Stimulated activated CD8-positive, alpha-beta memory T cell treated with anti-CD3 and anti-CD28 coated beads, Interleukin-15, amount 100 ng/mL, for 48 hours (primary cell): ENCODE measurements around the gene ARL8A.
"Not testable (repeated sequence)": the region's sequence is repeated elsewhere in the genome, so short reads cannot be mapped to it uniquely, and the experiment has no call there.

Source experiments
- DNase-seq, 2 donors: peaks; one replicate each; pipeline ENCODE4 v3.0.0-alpha.2; 2020; ENCODE audit warnings: low read depth in 2 of 2

The ARL8A gene

DNA sequence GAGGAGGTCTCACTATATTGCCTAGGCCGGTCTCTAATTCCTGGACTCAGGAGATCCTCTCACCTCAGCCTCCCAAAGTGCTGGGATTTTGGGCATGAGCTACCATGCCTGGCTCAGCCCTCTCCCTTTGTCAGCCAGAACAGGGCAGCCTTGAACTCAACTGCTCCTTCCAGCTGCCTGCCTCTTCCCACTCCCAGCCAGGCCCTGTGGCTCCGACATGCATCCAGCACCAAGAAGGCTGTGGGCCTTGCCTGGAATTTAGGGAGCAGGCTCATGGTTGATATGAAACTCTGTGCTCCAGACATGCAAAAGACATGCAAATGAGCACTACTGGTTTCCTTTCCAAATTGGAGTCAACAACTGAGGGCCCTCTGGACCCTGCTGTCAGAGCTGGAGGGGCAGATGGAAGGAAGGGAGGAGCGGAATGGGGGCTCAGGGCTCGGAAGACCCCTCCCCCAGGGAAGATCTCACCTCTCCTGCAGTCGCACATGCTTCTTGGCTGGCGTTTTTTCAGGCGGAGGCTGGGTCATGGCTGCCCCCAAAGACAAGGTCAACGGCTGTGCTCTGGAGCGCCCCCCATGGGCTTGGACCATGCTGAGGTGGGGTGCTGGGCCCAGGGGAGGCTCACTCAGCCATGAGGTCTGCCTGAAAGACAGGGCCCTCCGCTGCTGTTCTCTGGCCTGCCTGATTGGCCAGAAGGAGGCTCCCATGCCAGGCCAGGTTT, 14.4 kb upstream of the ARL8A start:
- DNase-seq = no peak

DNA sequence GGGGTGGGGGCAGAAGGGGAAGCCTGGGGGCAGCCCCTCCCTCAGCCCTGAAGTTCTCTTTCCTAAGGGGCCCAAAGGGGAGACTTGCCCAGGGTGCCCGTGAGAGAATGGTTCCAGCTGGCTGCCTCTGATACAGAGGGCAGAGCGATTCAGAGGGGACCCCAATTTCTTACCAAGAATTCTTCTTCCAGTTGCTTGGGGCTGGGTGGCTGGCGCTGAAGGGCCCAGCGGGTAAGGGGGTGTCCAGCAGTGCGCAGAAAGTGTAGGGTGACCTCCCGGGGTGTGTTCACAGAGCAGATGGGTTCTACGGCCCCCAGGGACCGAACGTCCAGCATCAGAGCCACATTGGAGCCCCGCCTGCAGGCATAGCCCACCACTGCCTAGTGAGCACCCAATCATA, 13.4 kb upstream of the ARL8A start:
- DNase-seq = no peak

DNA sequence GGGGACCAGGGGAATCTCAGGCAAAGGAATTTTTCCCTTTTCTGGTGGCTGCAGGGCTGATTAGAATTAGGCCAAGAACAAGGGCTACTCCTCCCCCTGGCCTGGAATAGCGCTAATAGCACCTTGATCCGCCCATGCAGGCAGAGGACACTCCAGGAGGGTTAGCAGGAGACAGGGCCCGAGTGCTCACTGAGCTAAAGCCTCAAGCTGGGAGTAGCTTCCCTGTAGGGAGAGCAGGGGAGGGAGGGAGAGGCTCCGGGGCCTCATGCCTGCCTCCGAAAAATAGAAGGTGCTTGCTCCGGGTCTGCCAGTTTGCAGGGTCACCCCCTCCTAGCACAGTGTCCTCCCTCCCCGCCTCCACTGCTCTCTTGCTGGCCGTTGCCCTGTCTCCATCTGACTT, 12.1 kb upstream of the ARL8A start:
- no peak for DNase-seq

DNA sequence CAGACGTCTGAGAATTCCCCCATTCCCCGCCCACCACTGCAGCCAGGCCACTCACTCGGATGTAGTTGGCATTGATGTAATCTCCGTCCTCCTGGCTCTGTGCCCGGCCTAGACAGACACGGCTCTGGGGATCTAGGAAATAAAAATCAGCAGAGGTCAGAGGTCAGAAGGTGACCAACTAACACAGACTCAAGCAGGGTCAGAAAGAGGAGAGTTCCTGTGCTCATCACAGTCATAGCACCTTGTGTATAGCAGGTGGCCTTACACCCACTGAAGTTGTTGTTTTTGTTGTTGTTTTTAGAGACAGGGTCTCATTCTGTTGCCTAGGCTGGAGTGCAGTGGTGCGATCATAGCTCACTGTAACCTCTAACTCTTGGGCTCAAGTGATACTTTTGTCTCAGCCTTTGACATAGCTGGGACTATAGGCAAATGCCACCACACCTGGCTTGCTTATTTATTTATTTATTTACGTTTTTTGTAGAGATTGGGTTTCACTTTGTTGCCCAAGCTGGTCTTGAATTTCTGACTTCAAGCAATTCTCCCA, 11.0 kb upstream of the ARL8A start:
- no peak for DNase-seq

DNA sequence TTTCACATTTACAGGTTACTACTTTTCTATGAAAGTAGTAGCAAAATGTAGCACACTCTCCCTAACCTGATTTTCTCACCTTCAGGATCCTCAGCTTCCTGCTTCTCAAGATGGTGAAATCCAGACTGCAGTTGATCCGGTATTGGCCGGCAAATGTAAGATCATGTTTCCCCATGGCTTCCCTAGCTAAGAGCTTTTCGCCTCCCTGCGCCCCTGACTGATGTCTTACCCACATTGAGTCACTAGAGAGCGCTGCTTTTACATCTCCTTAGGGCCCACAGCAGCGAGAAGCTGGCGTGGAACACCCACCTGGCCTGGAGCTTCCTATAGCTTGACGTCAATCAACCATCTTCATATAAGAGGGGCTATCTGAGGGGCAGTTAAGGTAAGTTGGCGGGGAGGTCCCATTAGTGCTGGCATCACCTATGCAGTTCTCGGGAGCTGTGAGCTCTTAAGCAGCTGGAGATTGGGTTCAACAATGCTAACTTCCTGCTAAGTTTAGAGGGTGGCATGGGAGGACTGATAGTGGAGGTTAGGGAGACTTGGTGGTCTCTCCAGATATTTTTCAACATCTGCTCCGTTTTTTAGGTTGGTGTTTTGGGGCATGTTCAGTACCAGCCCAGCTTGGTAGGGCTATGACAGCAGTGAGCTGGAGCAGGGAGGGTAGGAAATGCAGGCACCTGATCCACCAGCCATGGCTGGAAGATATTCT, 10.4 kb upstream of the ARL8A start:
- DNase-seq = no peak

DNA sequence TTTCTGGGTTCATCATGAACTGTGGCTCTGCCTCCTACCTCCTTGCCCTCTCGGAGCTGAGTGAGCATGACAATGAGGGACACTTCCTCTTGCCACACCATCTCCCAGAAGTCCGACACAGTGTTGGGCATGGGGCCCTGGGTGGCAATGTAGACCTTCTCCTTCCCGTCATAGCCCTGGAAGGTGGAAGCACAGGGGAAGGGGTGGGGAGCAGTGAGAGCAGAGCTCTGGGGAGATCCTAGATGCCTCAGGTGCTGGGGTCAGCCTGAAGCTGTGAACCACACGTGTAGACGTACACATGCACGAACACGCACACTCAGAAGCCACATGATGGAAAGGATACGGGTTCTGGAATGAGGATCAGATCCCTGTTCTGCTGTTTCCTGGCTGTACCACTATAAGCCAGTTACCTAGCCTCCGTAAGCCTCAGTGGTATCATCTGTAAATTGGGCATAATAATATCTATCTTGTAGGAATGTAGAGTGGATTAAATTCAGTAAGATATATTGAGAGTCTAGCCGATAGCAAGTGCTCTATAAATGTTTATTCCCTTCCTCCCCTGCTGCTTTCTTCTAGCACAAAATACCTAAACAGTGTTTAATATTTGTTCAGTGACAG, 9.7 kb upstream of the ARL8A start:
- no peak for DNase-seq

DNA sequence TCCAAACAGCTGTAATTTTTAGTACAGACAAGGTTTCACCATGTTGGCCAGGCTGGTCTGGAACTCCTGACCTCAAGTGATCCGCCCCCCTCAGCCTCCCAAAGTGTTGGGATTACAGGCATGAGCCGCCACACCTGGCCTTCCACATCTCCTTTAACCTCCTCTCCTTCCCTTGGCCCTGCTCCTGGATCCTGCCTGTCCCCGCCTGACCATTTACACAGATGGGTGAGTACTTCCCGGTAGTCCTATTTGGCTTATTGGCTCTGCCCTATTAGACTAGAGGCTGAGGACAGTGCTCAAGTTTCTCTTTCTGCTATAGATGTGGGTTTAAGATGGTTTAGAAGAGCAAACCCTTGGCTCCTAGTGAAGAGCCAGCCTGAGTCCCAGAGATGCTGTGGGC, 8.7 kb upstream of the ARL8A start:
- DNase-seq = no peak

DNA sequence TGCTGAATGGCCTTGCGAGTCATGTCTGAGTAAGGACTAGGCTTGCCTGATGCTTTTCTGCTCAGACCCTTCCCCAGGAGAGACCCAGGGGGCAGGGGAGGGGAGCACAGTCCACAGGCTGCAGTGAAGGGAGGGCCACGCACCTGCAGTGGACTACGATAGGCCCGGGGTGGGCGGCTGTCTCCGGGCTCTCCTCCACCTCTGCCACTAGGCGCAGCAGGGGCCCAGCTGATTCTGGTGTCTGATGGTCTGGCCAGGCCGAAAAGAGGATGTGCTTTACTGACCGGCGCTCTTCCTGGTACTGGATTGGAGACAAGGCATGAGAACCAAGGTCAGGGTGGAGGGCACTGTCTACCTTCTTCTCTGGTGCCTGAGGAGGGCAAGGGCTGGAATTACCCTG, 7.9 kb upstream of the ARL8A start:
- no peak for DNase-seq

DNA sequence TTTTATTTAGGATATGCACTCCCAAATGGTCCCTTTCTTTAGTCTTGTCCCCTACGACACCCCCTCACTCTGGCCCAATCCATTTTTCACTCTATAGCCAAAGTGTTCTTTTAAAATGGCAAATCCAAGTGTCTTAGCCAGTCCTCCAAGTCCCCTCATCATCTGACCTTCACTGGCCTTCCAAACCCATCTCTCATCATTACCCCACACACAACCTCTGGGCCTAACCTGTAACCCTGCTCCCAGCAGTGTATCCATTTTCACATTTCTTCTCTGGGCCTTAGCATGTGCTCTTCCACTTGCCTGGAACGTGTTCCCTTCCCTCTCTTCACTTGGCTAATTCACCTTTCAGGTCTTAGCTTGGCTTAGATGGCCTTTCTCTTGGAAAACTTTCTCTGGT, 6.5 kb upstream of the ARL8A start:
- DNase-seq = no peak

DNA sequence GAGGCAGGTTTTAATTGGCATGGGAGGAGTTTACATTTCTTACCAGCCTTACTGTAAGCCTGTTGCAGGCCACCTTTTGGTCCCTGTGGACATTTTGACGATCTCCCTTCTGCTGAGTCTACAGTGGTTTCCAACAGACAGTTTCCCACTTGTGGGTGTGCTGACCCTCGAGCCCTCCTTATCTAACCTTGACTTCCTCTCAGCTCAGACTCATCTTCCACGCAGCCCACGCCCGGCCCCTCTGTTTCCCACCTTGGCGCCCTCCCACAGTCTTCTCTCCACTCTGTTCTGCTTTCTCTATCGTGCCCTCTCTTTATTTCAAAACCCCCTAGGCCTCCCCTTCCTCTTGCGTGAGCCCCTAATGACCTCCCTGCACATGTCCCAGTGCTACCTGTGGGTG, 6.1 kb upstream of the ARL8A start:
- DNase-seq = no peak

DNA sequence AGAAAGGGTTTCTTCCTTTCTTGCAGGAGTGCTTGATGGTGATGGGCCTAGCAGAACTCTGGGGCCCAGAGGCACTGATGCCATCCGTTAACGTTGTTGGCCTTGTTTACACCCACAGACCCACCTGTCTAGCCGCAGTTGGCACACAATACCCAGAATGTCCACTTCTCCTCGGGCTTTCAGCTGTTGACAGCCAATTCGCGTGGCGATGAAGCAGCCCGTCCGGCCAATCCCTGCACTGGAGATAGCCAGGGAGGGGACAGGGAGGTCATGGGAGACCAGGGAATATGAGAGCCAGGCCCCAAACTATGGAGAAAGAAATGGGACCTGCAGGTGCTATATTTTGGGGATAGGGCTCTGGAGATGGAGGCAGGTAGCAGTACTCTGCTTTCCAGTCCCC, 5.7 kb upstream of the ARL8A start:
- DNase-seq = no peak

DNA sequence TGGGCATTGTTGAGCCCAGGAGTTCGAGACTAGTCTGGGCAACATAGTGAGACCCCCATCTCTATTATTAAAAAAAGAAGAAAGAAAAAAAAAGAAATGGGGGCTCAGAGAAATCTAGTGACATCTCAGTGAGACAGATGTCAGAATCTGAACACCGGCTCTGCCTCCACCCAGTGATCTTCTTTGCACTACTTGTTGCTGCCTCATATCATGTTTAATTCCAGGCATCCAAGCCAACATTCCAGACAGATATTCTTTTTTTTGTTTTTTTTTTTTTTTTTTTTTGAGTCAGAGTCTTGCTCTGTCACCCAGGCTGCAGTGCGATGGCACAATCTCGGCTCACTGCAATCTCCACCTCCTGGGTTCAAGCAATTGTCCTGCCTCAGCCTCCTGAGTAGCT, 5.0 kb upstream of the ARL8A start:
- no peak for DNase-seq

DNA sequence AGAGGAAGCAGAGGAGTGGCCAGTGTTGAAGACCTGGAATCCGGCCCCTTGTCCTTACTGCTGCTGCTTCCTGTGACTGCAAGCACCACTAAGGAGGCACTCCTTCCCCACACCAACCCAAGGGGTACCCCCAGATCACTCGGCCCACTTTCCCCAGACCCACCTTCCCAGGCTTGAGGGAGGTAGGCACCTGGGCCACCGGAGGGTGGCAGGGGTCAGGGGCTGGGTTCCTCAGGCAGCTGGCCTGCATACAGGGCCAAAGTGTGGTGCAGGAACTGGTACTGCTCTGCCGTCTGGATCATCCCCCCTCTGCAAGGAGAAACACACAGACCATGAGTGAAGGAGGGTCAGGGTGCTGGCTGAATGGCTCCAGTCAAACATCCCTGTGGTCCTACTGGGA, 3.9 kb upstream of the ARL8A start:
- DNase-seq = no peak

DNA sequence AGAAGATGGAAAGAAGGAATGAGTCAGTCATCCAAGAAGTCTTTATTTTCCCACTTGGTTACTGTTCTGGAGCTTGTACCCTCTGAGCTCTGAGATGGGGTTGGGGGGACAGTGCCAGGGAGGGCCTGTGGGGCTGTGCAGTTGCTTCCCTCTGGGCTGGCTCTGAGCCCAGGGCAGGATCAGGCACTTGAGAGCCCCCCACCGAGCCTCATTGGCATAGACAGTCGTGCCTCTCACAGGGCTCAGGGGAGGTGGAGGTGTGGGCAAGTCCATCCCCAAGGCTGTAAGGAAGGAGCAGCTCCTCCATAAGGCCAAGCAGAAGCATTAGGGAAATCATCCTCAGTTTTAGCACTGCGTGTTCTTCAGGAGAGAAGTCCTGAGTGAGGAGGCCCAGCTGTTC, 2.5 kb upstream of the ARL8A start:
- no peak for DNase-seq

DNA sequence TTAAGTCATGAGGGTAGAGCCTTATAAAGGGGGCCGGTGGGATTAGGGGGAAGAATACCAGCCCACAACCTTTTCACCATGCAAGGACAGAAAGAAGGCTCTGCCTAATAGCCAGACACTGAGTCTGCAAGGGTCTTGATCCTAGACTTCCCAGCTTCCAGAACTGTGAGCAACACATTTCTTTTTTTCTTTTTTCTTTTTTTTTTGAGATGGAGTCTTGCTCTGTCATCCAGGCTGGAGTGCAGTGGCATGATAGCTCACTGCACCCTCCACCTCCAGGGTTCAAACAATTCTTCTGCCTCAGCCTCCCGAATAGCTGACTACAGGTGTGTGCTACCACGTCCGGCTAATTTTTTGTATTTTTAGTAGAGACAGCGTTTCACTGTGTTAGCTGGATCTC, 1.7 kb upstream of the ARL8A start:
- DNase-seq = no peak

DNA sequence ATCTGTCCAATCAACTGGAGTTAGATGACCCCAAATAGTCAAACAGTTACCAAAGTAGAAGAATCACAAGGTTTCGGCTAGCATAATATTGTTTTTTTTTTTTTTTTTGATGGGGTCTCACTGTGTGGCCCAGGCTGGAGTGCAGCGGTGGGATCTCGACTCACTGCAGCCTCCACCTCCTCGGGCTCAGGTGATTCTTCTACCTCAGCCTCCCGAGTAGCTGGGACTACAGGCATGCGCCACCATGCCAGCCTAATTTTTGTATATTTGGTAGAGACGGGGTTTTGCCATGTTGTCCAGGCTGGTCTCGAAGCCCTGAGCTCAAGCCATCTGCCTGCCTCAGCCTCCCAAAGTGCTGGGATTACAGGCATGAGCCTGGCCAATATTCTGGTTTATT, 1.2 kb upstream of the ARL8A start:
- not testable (repeated sequence) for DNase-seq

DNA sequence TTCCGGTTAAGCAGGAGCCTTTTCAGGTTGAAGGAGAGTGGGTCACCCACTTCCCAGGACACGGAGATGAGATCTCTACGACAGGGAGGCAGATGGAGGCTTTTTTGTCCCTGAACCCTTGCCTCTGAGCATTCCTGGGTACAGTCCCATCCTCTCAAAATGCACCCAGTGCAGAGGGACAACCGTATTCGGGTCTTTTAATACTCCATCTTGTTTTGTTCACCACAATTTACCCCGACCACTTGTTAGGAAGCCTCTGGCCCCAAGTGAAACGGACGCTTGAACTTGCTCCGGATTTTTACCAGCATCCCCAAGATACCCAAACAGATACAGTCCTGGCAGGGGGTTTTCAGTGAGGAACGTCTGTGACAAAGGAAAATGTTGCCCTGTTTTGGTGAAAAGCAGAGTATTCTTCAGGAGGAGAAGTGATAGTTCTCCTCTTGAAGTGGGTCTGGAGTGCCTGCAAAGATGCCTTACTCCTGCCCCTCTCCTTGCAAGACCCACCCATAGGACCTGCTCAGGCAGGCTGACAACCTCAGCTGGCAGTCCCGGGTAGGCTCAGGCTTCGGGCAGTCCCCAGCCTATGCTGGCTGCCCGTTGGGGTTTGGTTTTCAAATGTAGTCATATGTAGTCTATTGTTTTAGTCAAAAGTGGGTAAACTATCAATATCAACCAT, 669 bp upstream of the ARL8A start:
- no peak for DNase-seq

DNA sequence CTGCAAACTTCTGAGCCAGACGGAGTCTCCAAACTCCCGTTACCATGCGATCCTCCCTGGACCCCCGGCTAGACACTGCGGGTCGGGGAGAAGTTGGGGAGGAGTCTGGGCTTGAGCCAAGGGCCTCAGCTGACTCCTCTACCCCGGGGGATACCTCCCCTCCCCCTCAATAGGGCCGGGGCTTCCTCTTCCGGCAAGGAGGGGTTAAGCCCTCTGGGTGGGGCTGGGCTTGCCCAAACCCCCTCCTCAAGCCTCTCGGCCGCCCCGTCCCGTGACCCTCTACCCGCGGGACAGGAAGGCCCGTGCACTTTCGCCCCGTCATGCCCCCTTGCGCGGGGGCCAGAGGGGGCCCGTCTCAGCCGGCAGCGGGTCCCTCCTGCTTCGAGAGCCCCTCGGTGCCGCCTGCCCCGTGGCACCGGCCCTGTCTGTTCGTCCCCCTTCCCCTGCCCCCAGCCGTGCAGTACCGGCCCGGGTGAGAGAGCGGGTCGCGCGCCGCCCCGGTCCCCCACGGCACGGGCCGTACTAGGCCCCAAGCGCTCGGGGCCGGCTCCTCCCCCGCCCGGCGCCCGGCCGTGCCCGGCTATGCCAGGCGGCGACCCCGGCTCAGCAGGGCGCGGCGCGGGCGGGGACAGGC, 652 bp downstream of the ARL8A start:
- DNase-seq = no peak

DNA sequence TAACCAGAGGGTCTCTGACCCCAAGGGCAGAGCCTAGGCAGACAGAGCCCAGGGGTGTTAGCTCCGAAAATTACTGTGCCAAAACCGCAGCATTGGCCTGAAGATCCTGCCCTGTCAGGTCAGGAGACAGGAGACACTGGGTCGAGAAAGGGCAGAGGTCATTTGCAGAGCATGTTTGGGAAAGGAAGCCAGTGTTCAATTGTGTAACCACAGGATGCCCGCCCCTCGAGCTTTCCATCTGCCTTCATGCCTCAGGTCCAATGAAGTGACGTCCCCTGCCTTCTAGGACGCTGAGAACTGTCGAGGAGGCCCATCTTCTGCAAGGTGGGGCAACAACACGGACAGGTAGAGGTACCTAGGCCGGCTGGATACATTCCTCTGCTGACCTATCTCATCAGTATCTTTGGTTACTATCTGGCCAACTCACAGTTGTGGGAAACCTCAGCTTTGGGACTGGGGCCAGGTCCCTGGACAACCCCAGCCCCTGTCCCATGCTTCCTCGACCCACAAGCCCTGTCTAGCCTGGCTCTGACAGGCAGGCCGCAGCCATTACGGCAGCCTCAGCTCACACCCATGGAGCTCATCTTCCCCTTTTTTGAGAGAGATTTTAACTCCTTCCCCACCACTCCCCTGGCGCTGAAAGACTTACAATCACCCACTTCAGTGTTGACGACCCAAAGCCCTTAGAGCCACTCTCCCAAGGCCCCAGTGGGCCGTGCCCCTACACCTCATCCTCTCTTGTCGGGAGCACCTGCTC, 1.3 kb downstream of the ARL8A start:
- DNase-seq = no peak

DNA sequence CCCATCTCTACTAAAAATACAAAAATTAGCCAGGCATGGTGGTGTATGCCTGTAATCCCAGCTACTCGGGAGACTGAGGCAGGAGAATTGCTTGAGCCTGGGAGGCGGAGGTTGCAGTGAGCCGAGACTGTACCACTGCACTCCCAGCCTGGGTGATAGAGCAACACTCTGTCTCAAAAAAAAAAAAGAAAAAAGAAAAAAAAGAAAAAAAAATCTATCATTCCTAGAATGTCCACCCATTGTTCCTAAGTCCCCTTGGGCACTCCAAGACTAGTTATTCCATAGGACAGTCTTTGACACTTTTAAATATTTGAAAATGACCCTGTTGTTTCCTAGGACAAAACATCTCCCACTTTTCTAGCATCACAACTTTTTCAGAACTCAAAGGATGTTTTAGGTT, 3.1 kb downstream of the ARL8A start:
- not testable (repeated sequence) for DNase-seq

DNA sequence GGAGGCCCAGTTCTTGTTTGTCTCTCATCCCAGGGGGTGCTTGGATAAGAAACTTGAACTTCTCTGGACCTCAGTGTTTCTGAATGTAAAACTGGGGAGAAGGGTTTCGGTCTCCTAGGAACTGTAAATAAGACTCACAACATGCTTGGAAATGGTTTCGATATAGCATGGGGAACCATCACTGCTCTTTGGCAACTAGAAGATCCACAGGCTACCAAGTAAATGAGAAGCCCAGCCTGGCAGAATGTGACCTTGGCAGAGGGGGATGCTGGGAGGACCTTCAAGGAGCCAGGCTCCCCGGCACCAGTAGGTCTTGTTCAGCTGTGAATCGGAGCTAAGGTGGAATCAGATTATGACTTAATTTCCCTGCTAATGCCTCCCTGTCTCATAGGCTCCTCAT, 3.7 kb downstream of the ARL8A start:
- no peak for DNase-seq
